Measurements from ENCODE around the gene SNAP25.

- TF ChIP-seq YY1 (IDR thresholded peaks at IDR 0.05; ENCODE audit: insufficient read depth, insufficient read length) (no peak), SUZ12 (IDR thresholded peaks at IDR 0.05; ENCODE audit: extremely low read depth, insufficient read depth, insufficient read length) (no peak)
Observed at GRCh38 chr20:10336959-10337729, 118.5 kb downstream of the SNAP25 start.
